Right forelimb (tissue), 1 donor: ENCODE measurements around the gene CLIC5.

Source experiments
- DNase-seq: peaks from one replicate; pipeline ENCODE4 v3.0.0-alpha.2; 2018

CLIC5 gene

GRCh38 chr6:46032110-46032998 lies 16.7 kb upstream of the CLIC5 start:
- DNase-seq: no peak

DNA sequence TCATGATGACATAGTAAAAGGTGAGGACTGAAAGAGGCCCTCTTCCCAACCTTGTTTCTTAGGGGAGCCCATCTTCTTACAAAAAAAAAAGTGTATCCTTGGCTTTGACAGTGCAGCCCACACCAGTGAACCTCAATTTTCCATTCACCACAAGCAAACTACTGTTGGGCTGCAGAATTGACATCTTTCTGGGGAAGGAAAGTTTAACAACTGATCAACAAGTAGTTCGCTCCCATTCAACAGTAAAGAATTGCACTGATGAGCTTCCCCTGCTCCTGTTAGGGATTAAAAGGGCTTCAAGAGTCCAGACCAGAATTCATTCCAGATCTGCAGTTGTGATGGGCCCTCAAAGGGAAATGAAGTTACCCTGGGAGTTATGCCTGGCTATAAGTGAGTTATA lies 13.9 kb upstream of the CLIC5 start:
- DNase-seq: no peak

- DNase-seq: no peak
These were observed 10.6 kb upstream of the CLIC5 start for GRCh38 chr6:46026307-46026706.

- DNase-seq: no peak
These were observed 9.9 kb upstream of the CLIC5 start for GRCh38 chr6:46025573-46025972.

DNA sequence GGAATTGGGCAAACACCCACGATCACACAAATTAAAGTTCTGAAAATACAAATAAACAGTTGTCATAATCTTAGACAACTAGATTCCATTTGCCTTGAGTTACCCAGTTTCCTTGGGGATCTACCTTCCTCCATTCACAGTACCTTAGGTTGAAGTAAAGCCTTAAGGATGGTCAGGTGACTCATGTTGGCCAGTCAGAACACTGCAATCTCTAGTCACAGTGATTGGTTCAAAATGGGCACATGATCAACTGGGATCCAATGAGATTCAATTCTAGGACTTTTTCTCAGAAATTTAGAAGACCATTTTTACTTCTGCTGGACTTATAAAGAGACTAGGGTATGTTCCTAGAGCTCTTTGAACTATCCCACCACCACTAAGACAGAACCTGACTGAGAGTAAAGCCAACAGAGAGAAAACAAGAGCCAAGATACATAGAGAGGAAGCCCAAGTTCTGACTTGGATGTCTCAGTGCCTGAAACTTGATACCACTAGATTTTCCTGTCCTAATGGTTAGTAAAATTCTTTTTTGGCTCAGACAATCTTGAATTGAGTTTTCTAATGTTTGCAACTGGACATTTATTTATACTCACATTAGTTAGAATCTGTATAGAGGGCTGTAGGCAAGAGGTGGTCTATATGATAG lies 8.6 kb upstream of the CLIC5 start:
- DNase-seq: no peak

DNA sequence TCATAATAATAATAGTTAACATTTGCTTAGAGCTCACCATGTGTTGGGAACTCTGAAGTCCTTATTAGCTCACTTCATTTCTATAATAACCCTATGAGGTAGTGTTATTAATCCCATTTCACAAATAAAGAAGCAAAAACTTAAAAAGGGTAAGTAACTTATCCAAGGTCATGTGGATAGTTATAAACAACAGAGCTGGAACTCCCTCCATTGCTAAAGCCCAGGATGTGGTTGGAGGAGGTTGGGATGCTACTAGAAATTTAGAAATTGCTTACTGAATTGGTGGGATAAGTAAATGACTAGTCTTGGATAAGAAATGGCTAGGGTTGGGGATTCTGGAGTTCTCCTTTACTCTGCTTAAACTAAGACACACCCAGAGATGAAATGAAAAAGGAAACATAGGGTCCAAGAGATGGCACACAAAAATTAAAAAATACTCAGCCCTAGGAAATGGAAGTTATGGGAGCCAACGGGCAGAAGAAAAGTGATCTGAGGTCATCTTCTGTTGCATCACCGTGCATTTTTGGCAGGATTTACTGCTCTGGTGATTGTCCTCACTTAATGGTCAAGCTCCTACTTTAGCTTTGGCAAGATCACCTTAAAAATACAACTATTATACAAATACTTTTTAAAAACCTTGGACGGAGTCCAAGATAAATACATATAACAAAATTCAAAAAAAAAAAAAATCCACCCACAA lies 7.7 kb upstream of the CLIC5 start:
- DNase-seq: no peak

- no peak for DNase-seq
These were observed 6.7 kb upstream of the CLIC5 start for GRCh38 chr6:46022106-46022948.

- no peak for DNase-seq
These were observed 2.1 kb upstream of the CLIC5 start for GRCh38 chr6:46017726-46018125.

DNA sequence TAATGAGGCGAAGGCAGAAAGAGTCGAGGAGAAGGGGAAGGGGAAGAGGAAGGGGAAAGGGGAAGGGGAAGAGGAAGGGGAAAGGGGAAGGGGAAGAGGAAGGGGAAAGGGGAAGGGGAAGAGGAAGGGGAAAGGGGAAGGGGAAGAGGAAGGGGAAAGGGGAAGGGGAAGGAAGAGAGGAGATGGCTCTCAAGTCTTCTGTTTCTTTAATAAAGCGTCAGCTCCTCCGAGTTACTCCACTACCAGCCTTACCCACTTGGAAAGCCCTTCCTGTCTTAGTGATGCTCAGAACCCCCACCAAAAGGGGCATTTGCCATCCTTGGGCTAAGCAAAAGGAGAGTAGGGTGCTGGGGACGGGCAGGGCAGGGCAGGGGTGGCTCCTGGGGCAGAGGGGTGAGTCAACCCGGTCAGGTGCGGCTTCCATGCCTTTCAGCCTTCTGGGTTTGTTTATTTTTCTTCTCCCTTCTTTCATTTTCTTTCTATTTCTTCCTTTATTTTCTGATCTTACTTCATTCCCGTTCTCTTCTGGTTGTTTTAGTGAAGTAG lies 476 bp upstream of the CLIC5 start:
- no peak for DNase-seq

DNA sequence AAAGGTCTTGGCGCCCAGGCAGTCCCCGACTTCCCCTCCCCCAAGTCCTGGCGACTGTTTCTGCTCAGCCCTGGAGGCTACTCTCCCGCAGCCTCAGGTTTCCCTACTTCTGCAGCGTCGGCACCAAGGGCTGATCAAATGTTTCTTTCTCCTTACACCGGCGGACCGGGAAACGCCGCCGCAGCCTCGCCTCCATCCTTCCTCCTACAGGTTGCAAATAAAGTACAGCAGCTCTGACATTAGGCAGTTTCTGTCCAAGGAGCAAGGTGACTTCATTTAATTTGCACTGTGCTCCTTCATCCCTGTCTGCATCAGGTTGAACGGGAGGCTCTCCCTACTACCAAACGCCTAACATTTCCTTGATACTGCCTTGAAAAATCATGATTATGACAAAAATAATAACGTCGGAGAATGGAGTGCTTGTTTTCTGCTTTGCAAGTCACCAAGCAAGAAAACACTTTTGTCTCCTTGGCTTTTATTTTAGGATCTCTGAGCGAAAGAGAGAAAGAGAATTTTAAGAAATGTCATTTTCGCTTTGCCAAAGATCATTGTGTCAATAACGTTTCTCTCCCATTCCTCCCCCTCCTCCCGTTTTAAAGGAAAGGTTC lies 1.0 kb downstream of the CLIC5 start:
- DNase-seq: no peak

GRCh38 chr6:46014046-46014445 lies 1.6 kb downstream of the CLIC5 start:
- no peak for DNase-seq

DNA sequence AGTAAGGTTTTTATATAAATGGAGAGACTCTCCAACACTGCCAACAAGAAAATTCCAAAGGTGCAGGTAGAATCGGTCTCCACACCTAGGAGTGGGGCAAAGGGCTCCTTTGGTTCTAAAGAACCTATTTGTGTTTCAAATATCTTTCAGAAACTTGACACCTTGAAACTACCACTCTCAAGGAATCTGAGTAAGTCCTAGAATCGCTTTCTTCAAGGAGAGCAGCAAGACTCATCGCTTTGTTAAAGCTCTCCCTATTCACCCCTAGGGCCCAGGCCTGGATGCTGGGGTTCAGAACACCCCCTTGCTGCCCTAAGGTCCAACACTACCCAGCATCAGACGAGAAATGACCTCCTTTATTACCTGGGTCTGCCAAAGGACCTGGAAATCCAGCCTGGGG lies 2.0 kb downstream of the CLIC5 start:
- DNase-seq: no peak

DNA sequence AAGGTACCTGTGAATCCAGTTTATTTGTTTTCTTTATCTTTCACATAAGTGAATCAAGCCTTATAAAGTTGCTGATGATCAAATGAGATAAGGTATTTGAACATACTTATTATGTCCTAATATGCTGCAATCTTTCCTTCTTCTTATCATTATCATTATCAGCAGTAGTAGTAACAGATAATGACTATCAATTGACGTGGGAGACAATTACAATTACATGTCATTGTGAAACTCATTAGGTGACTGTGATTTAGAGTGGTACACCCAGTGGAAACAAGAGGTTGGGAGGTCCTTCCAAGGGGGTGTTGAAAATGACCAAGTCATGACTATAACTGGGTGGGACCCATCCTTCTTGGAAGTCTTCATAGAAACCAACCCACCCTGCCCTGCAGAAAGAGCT lies 2.8 kb downstream of the CLIC5 start:
- DNase-seq: no peak

DNA sequence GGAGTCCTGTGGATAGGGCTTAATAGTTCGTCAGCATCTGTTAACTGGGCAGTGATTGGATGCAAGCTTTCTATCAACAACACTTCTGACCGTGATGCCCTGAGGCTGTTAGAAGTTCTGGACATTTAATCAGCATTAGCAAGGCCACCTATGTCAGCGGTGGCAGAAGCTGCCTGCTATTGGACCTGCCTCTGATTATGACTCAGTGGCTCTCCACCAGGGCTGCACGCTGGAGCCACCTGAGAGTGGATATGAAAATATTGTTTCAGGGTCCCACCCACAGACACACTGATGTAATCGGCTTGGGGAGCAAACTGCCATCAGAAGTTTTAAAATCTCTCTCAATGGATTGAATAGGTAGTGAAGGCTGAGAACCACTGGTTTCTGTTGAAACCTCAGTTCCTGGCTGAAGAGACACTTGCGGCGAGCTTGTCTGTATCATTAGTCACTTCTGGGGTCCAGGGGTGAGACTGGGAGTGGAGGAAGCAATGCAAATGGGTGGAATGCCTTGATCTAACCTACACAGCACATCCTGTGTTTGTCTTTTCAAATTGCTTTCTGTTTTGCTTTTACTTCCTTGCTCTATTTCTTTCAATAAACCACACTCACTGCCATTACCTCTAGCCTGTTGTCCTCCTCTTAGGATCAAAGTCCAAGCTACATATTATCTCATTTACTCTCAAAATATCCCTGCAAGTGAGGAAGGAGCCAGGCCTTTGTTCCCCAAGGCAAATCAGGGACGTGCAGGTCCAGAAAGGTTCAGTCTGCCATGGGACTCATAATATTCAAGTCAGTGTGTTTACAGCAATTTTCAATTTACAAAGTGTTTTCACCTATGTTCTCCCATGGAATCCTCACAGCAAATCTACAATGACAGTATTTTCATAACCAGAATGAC lies 4.2 kb downstream of the CLIC5 start:
- no peak for DNase-seq

DNA sequence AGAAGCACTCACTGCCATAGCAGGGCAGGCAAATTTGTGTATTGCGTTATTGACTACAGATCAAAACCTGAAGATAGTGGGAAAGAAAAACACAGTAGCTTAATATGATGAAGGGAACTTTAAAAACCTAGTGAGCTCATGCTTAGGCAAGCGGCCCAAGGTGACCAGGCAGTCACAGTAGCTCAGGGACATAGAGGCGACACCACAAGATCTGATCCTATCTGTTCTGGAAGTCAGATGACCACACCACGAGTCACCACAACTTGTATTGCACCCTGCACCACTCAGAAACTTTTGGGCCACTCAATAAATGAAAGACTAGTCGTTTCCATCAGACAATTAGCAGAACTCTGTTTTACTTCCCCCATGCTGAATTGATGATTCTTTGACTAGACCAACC lies 4.9 kb downstream of the CLIC5 start:
- no peak for DNase-seq

DNA sequence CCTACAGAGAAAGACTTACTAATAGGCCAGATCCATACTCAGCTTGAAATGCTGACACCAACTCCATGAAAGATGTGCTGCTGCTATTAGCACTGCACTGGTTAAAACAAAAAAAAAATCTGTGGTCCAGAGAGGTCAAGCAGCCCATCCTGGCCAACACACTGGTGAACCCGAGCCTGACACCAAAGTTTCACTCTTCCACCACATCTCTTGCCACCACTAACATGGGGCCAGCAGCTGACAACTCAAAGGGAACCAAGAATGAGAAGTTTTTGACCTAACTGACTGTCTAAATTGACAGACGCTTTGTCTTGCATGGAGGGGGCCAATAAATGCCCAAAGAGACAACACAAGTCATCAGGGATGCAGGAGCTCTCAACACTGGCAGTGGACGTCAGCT lies 5.4 kb downstream of the CLIC5 start:
- DNase-seq: no peak

- DNase-seq: no peak
These were observed 13.4 kb downstream of the CLIC5 start for GRCh38 chr6:46002264-46002663.

GRCh38 chr6:46000905-46001304 lies 14.8 kb downstream of the CLIC5 start:
- no peak for DNase-seq

- no peak for DNase-seq
These were observed 17.1 kb downstream of the CLIC5 start for GRCh38 chr6:45998524-45998923.

- DNase-seq: no peak
These were observed 17.7 kb downstream of the CLIC5 start for GRCh38 chr6:45997875-45998506.

GRCh38 chr6:45991189-45991588 lies 24.5 kb downstream of the CLIC5 start:
- DNase-seq: no peak
